Natural killer cell (primary cell): ENCODE data around the gene SPECC1L. TPM values are rescaled to one million over a fixed set of nuclear protein-coding genes. Genes with fewer than 3 reads are reported as not detected.

ENCODE experiments used
- ATAC-seq, 3 donors: fragments of 150-1000 bp in 2 of 3; fragments of 200-7000 bp in 1 of 3; cut with Tn5 transposase; 1 replicate in 1 of 3; 2 replicates in 2 of 3; pipeline ENCODE4 v1.10.0; 2021; ENCODE audit warnings: mild to moderate bottlenecking in 2 of 3, moderate library complexity in 2 of 3
- DNase-seq, 2 donors: peaks; one replicate each; pipeline versions ENCODE4 v3.0.0 to v3.0.0-alpha.2; 2013 to 2021; ENCODE audit warnings: mixed read lengths in 1 of 2
- H3K27ac ChIP-seq: one replicate; pipeline ENCODE4 v1.5.1; 2013; ENCODE audit warnings: mild to moderate bottlenecking, low read length
- H3K27me3 ChIP-seq: one replicate; pipeline ENCODE4 v1.6.1; 2013; ENCODE audit warnings: low read length; ENCODE audit not compliant: control insufficient read depth, insufficient read depth
- H3K36me3 ChIP-seq: one replicate; pipeline ENCODE4 v1.6.1; 2013; ENCODE audit warnings: low read length; ENCODE audit not compliant: control insufficient read depth, insufficient read depth
- H3K4me1 ChIP-seq: one replicate; pipeline ENCODE4 v1.6.1; 2013; ENCODE audit warnings: low read length; ENCODE audit not compliant: control insufficient read depth, insufficient read depth
- H3K4me3 ChIP-seq: one replicate; pipeline ENCODE4 v1.5.1; 2013; ENCODE audit warnings: low read length
- H3K9me3 ChIP-seq: one replicate; pipeline ENCODE4 v1.6.1; 2013; ENCODE audit warnings: low read length; ENCODE audit not compliant: control insufficient read depth, insufficient read depth
- H3K27ac Mint-ChIP-seq, 2 donors: one replicate each; pipeline ENCODE4 v1.8.0; 2022; ENCODE audit warnings: mild to moderate bottlenecking in 2 of 2, mixed read lengths in 2 of 2, moderate library complexity in 1 of 2
- H3K27me3 Mint-ChIP-seq, 2 donors: one replicate each; pipeline ENCODE4 v1.8.0; 2022; ENCODE audit warnings: low read depth in 2 of 2, mixed read lengths in 2 of 2
- H3K36me3 Mint-ChIP-seq: one replicate; pipeline ENCODE4 v1.8.0; 2022; ENCODE audit warnings: mixed read lengths
- H3K4me1 Mint-ChIP-seq, 2 donors: one replicate each; pipeline ENCODE4 v1.8.0; 2022; ENCODE audit warnings: mixed read lengths in 2 of 2
- H3K4me3 Mint-ChIP-seq: one replicate; pipeline ENCODE4 v1.8.0; 2022; ENCODE audit warnings: mild to moderate bottlenecking, moderate library complexity, mixed read lengths
- H3K9me3 Mint-ChIP-seq, 2 donors: one replicate each; pipeline ENCODE4 v1.8.0; 2022; ENCODE audit warnings: mixed read lengths in 2 of 2
- CTCF ChIP-seq: fragments of 200-600 bp; IDR thresholded peaks from one replicate; pipeline ENCODE4 v1.8.0; 2022; ENCODE audit warnings: antibody characterized with exemption
- WGBS: methylation state at CpG from one replicate; pipeline ENCODE4 v1.1.7; 2013; ENCODE audit warnings: missing lambda C conversion rate; ENCODE audit not compliant: insufficient coverage; 5-methylcytosine and 5-hydroxymethylcytosine counted together
- intact Hi-C: fragments of 100-400 bp; cut with micrococcal nuclease; formaldehyde crosslinking; loops from one replicate; pipeline ENCODE4 v1.14.2; 2022
- total RNA-seq, 4 donors: library from RNA; stranded (reverse); fragments of 120-200 nt in 1 of 4; gene quantifications; one replicate each; pipeline versions ENCODE4 v1.2.3 to v1.2.4, GENCODE V29; 2013 to 2022

Gene SPECC1L
- total RNA-seq, 3 donors from 2014 or later (not counting 1 experiment from before 2014, with no cell fraction given) = 46.1 to 52.9 (median 48.5) TPM

- Histone ChIP-seq H3K36me3 (peaks cover 28% of the 10 kb centered on the region), H3K27ac (no peak overlapping the region), H3K9me3 (no peaks in the 10 kb centered on the region), H3K27me3 (no peaks in the 10 kb centered on the region), H3K4me3 (no peak overlapping the region), H3K4me1 (peaks cover 39% of the 10 kb centered on the region)
- 92% methylated on average over 10 of the region's 10 CpGs for WGBS
- intact Hi-C loops = no loop called here
- no peak overlapping the region for H3K4me3 Mint-ChIP-seq
- TF ChIP-seq CTCF = no peak
- DNase-seq (no peak), ATAC-seq (no peak)
- no peaks in the 10 kb centered on the region for H3K27me3 Mint-ChIP-seq
- peaks cover 34 to 40% of the 10 kb centered on the region in 2 donors for H3K4me1 Mint-ChIP-seq
- no peaks in the 10 kb centered on the region for H3K9me3 Mint-ChIP-seq
- H3K27ac Mint-ChIP-seq = no peak overlapping the region
- H3K36me3 Mint-ChIP-seq = no peaks in the 10 kb centered on the region
These were observed 140.8 kb downstream of the SPECC1L start for GRCh38 chr22:24411256-24412004.

GRCh38 chr22:24412274-24412673 lies 141.6 kb downstream of the SPECC1L start:
- peaks cover 32% of the 10 kb centered on the region for H3K36me3 ChIP-seq

GRCh38 chr22:24413271-24413670 lies 142.6 kb downstream of the SPECC1L start:
- H3K36me3 Mint-ChIP-seq = no peaks in the 10 kb centered on the region
- ATAC-seq = no peak
- H3K36me3 ChIP-seq = peaks cover 32% of the 10 kb centered on the region

More at GRCh38 chr22:24412274-24412673, 141.6 kb downstream of the SPECC1L start:
- no peak for TF ChIP-seq CTCF
- peaks cover 27 to 33% of the 10 kb centered on the region in 2 donors for H3K4me1 Mint-ChIP-seq
- H3K27ac Mint-ChIP-seq = no peak overlapping the region
- no peak overlapping the region for H3K4me3 Mint-ChIP-seq
- Histone ChIP-seq H3K4me1 (peaks cover 32% of the 10 kb centered on the region), H3K9me3 (no peaks in the 10 kb centered on the region), H3K4me3 (no peak overlapping the region), H3K27ac (no peak overlapping the region), H3K27me3 (no peaks in the 10 kb centered on the region)
- ATAC-seq (no peak), DNase-seq (no peak)
- H3K36me3 Mint-ChIP-seq = no peaks in the 10 kb centered on the region
- intact Hi-C loops = no loop called here
- H3K27me3 Mint-ChIP-seq = no peaks in the 10 kb centered on the region
- WGBS = 89% methylated on average over 7 of the region's 7 CpGs
- H3K9me3 Mint-ChIP-seq = no peaks in the 10 kb centered on the region

More at GRCh38 chr22:24413271-24413670, 142.6 kb downstream of the SPECC1L start:
- Mint-ChIP-seq H3K9me3 (no peaks in the 10 kb centered on the region), H3K4me1 (peaks cover 17 to 23% of the 10 kb centered on the region in 2 donors), H3K4me3 (no peak overlapping the region), H3K27me3 (no peaks in the 10 kb centered on the region), H3K27ac (no peak overlapping the region)
- intact Hi-C loops = no loop called here
- H3K9me3 ChIP-seq = no peaks in the 10 kb centered on the region
- peaks cover 22% of the 10 kb centered on the region for H3K4me1 ChIP-seq
- WGBS = 98% methylated on average over 9 of the region's 9 CpGs
- H3K4me3 ChIP-seq = no peak overlapping the region
- no peak overlapping the region for H3K27ac ChIP-seq
- no peaks in the 10 kb centered on the region for H3K27me3 ChIP-seq
- no peak for TF ChIP-seq CTCF
- no peak for DNase-seq
